Measurements from ENCODE around the gene ABL2.

ABL2 gene

DNA sequence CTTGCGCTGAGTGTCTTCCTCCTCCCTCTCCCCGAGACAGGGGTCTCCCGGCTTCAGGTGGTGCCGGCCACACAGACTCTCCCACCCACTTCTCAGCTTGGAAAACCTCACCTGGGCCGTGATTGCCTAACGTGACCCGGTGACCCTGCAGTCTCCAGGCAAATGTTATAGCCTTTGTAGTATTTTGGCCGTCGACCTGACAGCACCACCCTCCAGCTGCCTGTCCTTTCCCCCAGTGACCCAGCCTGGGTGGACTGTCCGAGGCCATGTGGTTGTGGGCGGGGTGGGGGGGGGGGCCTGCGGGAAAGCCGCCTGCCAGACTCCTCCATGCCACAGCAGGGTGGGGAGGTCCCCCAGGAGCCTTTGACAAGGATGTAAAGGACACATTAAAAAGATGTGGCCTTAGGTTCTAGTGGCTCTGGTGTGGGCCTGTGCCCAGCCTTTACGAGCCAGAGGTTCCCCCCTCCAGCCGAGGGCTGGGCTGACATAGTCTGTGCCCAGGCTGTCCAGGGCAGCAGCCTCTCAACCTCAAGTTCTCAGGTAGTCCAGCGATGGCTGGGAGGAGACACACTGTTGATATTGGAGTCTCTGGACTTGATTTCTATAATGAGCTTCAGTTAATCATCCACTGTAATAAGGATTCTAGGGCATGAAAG lies 139.5 kb downstream of the ABL2 start:
- no peak for DNase-seq

- DNase-seq, result no peak
Observed at GRCh38 chr1:179087665-179088064, 141.8 kb downstream of the ABL2 start.

DNA sequence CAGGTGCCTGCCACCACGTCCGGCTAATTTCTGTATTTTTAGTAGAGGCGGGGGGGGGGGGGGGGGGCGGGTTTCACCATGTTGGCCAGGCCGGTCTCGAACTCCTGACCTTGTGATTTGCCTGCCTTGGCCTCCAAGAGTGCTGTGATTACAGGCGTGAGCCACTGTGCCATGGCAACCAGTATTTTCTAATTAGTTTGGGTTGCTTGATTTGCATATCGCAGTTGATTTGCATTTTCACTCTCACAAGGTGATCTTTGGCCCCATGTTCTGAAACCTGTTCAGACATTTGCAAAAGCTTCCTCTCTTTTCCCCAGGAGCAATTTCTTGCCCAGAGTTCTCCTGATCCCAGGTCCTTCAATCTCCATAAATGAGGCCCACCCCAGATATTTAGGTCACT lies 145.9 kb downstream of the ABL2 start:
- DNase-seq, result no peak

- DNase-seq, result peak; percentile 24
Observed at GRCh38 chr1:179082999-179083335, 146.5 kb downstream of the ABL2 start.

DNA sequence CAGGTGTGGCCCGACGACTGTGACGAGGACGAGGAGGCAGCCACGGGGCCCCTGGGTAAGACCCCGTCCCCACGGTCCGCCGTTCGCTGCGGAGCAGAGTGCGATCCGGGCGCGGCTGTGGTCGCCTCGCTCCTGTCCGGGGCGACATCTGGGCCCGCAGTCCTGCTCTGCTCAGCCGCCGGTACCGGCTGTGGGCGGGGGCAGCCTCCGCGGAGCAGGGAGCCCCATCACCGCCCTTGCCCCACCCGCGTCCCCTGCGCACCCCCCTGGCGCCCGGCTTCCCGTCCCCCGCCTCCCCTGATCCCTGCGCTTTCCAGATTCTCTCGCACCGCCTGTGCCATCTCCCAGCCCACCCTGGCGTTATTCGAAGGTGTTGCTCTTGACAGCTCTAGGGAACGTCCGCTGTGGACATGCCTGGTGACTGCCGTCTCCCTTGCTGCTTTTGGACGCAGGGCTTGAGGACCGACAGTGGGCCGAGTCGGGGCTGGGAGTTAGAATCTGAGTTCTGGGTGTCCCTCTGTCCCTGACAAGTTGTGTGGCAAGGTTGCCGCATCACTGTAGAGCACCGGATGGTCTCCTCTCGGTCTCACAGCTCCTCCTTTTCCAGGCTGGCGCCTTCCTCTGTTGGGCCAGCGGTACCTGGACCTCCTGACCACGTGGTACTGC lies 147.0 kb downstream of the ABL2 start:
- DNase-seq, result peak; percentile 8

DNA sequence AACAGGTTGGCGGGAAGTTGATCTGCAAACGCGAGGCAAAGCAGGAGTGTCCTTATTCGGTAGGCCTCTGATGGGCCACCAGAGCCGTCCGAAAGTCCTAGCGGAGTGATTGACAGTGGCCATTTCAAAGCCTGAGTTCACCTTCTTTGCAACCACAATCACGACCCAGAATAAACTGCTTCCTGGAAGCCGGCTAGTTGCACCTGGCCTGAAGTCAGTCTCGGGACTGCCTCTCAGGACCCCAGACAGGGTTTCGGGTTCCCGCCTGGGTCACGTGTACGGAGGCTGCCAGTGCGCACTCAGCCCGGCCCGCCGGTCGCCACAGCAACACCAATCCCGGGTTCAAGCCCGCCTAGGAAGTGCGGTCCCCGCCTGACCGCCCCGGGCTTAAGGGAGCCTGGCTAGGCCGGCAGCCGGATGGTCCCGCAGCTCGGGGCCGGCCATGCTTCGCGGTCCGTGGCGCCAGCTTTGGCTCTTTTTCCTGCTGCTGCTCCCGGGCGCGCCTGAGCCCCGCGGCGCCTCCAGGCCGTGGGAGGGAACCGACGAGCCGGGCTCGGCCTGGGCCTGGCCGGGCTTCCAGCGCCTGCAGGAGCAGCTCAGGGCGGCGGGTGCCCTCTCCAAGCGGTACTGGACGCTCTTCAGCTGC lies 147.7 kb downstream of the ABL2 start, which contains the start of gene TOR3A:
Gene TOR3A (plus strand): TSS at position 384 of the 646 bp plus-strand sequence. CDS start 59 bp downstream, at position 443.
- DNase-seq, result peak; percentile 83

DNA sequence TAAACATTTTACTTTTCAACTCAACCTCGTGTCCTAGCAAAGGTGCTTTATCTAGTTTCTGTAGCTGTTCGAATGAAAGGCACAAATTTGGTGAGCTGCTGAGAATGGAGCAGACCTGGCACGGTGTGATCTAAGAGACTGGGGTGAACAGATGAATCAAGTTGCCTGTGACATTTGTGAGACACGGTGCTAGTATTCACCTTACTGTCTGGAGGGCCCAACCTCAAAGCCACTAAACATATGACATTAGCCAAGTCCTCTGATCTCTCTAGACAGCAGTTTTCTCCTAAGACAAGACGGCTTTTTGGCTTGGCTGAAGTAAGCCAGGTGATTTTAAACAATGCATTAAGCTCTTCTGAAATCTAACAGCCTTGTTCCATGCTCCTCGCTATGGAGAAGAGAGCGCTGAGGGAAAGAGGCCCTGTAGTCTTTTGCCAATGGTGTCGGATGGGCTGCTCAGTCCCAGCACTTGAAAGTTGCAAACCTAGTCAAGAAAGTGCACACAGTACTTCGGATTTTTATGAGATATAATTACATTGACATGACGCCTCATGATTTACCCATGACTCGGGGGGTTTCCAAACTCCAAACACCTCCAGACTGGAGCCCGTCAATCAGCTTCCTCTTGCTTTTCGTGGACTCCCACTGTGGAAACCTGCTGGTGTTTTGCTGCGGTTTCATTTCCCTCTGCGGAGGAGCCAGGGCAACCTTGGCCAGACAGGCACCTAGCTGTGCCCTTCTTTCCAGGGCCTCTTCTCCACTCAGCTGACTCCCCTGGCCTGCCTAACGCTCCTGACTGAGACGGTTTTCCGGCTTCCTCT lies 148.4 kb downstream of the ABL2 start:
- peak; percentile 38 for DNase-seq

DNA sequence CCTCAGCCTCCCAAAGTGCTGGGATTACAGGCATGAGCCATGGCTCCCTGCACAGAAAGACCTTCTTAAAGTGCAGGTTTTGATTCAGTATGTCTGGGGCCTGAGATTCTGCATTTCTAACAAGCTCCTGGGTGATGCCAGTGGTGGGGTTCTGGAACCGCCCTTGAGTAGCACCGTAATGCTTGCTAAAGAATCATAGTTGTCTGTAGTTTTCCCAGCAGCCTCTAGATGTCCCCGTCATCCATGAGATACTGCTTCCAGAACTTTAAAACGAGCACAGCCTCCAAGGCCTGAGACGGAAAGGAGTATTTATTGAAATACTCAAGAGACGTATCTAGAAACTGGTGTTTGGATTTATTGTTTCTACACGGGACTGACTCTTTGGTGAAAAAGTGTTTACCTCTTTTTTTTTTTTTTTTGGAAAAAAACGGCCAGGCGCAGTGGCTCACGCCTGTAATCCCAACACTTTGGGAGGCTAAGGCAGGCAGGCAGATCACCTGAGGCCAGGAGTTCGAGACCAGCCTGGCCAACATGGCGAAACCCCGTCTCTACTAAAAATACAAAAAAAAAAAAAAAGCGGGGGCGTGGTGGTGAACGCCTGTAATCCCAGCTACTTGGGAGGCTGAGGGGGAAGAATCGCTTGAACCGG lies 150.2 kb downstream of the ABL2 start:
- peak; percentile 80 for DNase-seq

DNA sequence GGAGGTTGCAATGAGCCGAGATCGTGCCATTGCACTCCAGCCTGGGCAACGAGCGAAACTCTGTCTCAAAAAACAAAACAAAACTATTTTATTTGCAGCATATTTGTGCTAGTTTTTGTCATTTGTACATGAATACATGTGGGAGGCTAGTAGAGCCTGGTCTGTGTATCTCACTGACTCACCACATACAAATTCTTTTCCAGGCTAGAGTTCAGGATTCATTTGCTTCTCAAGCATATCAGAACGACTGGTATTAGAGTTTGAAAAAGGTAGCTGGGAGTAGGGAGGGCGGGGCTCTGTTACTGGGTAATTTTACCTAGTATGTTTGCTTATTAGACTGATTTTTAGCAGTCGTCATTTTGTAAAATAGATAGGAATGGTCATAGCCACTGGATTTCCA lies 152.1 kb downstream of the ABL2 start:
- DNase-seq, result no peak

- DNase-seq, result no peak
Observed at GRCh38 chr1:179066471-179066870, 163.0 kb downstream of the ABL2 start.

DNA sequence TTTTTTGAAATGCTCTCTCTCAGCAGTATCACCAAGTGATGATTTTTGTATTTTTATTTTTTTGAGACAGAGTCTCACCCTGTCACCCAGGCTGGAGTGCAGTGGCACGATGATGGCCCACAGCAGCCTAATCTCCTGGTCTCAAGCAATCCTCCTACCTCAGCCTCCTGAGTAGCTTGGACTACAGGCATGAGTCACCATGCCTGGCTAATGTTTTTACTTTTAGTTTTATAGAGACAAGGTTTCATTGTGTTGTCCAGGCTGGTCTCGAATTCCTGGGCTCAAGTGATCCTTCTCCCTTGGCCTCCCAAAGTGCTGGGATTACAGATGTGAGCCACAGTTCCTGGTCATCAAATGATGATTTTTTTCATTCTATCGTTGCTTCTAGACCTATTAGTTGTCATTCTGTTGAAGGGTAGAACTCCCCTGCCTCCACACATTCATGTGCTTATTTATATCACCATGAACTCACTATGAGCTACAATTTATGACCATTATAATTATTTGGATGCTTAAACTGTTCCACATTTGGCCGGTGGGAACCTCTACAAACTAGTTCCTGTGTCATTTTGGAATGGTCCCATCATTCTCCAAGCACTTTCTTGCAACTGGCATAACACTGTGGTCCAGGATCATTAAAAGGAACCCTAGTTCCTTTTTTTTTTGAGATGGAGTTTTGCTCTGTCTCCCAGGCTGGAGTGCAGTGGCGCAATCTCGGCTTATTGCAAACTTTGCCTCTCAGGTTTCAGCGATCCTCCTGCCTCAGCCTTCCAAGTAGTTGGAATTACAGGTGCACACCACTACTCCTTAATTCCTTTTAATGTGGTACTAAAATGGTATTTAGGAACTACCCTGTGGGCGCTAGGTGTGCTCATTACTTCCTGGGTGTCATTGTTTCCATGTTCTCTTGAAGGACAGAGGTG lies 167.9 kb downstream of the ABL2 start:
- no peak for DNase-seq

DNA sequence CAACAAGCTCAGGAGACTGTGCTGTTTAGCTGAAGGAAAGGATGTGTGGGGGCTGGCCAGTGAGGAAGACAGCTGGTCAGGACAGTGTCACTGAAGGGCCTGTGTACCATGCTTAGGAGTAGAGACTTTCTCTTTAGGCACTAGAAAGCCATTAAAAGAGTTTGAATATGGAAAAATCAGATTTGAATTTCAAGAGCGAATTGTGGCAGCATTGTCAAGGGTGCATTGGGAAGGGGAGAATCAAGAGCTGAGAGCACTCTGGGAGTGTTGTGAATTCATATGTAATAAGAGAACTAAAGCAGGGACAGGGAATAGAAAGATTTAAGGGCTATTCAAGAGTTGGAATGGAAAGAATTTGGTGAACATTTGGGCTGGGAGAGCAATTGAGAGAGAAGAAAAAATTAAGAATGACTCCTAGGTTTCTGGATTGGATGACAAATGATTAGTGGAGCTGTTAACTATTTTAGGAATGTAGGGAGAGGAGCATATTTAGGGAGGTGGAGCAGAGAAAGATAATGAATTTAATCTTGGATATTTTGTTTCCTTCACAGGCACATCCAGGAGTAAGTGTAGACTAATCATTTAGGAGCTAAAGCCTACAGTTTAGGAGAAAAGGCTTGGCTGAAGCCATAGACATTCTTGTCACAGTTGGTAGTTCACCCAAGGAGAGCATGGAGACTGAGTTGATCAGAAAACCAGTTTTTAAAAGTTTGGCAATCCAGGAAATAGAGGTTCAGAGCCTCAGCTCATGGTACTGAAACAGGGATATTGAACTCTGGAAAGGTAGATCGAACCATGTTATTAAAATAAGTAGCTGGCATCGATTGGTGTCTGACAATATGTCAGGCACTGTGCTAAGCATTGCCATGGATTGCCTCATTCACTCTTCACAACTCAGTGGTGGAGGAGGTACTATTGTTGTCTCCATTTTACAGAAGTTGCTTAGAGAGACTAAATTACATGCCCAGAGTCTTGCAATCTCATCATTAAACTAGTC lies 170.7 kb downstream of the ABL2 start:
- no peak for DNase-seq

DNA sequence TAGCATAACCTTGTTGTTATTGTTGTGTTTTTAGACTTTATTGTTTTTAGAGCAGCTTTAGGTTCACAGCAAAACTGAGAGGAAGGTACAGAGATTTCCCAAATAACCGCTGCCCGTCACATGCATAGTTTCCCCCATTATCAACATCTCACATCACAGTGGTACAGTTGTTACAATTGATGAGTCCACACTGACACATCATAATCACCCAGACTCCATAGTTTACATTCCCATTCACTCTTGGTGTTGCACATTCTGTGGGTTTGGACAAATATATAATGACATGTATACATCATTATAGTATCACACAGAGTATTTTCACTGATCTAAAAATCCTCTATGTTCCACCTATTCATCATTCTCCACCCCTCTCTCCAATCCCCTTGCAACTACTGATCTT lies 173.5 kb downstream of the ABL2 start:
- DNase-seq, result no peak

DNA sequence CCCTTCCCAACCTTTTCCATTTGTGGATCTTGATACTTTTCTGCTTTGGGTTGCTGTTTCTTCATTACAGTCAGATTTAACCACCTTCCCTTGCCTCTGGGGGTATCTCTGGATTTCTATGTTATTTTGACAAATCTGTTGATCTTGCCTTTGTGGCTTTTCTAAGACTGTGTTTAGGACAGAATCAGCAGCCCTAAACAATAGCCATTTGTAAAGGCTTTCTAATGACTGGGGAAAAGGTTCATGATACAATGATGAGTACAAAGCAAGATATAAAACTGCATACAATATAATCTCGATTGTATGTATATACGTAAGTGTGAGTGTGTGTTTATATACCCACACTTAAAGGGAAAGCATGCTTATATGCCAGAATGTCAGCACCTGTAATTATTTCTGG lies 176.0 kb downstream of the ABL2 start:
- no peak for DNase-seq

DNA sequence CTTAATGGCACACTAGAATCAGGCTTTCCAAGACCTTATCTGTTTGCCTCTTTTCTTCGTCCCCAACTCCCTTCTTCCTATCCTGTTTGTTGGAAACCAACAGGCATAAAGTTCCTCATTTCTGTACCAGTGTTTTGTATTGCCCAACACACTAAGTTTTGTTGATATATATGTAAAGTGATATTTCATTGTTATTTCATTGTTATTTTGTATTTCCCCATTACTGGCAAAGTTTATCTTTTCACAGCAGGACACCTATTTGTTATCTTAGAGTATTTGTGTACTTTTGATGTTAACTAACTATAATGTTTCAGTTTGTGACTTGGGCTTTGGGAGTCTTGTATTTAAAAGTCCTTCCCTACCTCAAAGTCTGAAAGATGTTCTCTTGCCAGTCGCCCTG lies 176.7 kb downstream of the ABL2 start:
- no peak for DNase-seq

Data from CD4-positive, alpha-beta T cell treated with Interleukin-4 for 4 hours (primary cell).